Liver (tissue), 9 donors: ENCODE measurements around the gene MSANTD7. TPM values are rescaled to one million over a fixed set of nuclear protein-coding genes. Genes with fewer than 3 reads are reported as not detected.

Experiments
- DNase-seq: peaks from one replicate; pipeline ENCODE4 v3.0.0-alpha.2; 2017; ENCODE audit warnings: low spot score
- H3K27ac ChIP-seq, 2 donors: one replicate each; pipeline ENCODE4 v1.7.0; 2013; ENCODE audit warnings: inconsistent platforms in 2 of 2, low read length in 2 of 2, control low read depth in 1 of 2, low read depth in 1 of 2, mild to moderate bottlenecking in 1 of 2
- H3K27me3 ChIP-seq, 4 donors: one replicate each; pipeline versions ENCODE4 v1.6.1 to v1.7.0; 2013; ENCODE audit warnings: low read length in 3 of 4, inconsistent platforms in 1 of 4, mild to moderate bottlenecking in 1 of 4, moderate library complexity in 1 of 4; ENCODE audit not compliant: control insufficient read depth in 4 of 4, insufficient read depth in 4 of 4
- H3K36me3 ChIP-seq, 4 donors: one replicate each; pipeline versions ENCODE4 v1.6.1 to v1.7.0; 2013; ENCODE audit warnings: low read length in 3 of 4, mild to moderate bottlenecking in 3 of 4, low read depth in 1 of 4, moderate library complexity in 1 of 4; ENCODE audit not compliant: control insufficient read depth in 4 of 4, insufficient read depth in 3 of 4
- H3K4me1 ChIP-seq, 4 donors: one replicate each; pipeline versions ENCODE4 v1.6.1 to v1.7.0; 2013; ENCODE audit warnings: low read length in 3 of 4, mild to moderate bottlenecking in 3 of 4, moderate library complexity in 1 of 4; ENCODE audit not compliant: control insufficient read depth in 4 of 4, insufficient read depth in 4 of 4
- H3K4me3 ChIP-seq, 3 donors: one replicate each; pipeline versions ENCODE4 v1.6.1 to v1.7.0; 2013; ENCODE audit warnings: low read length in 3 of 3, control low read depth in 1 of 3, low read depth in 1 of 3, mild to moderate bottlenecking in 1 of 3
- H3K9ac ChIP-seq, 2 donors: one replicate each; pipeline ENCODE4 v1.7.0; 2013; ENCODE audit warnings: low read length in 2 of 2, mild to moderate bottlenecking in 2 of 2, moderate library complexity in 2 of 2, control low read depth in 1 of 2, low read depth in 1 of 2
- H3K9me3 ChIP-seq, 4 donors: one replicate each; pipeline versions ENCODE4 v1.6.1 to v1.7.0; 2013; ENCODE audit warnings: low read length in 3 of 4; ENCODE audit not compliant: control insufficient read depth in 4 of 4
- ATF3 ChIP-seq: IDR thresholded peaks from 2 replicates; pipeline ENCODE4 v1.6.1; 2016; ENCODE audit warnings: antibody characterized with exemption
- EGR1 ChIP-seq, 2 donors: IDR thresholded peaks; 2 replicates each; pipeline ENCODE4 v1.6.1; 2016 to 2018; ENCODE audit warnings: antibody characterized with exemption in 2 of 2, low read depth in 2 of 2
- FOXA1 ChIP-seq: IDR thresholded peaks from 2 replicates; pipeline ENCODE4 v1.6.1; 2016; ENCODE audit warnings: antibody characterized with exemption
- FOXA2 ChIP-seq: IDR thresholded peaks from 2 replicates; pipeline ENCODE4 v1.6.1; 2016; ENCODE audit warnings: antibody characterized with exemption
- GABPA ChIP-seq, 2 donors: IDR thresholded peaks in 1 of 2; conservative IDR thresholded peaks in 1 of 2; 2 replicates each; pipeline ENCODE4 v1.6.1; 2016; ENCODE audit warnings: antibody characterized with exemption in 2 of 2, mild to moderate bottlenecking in 1 of 2, moderate library complexity in 1 of 2
- HNF4A ChIP-seq, 2 donors: conservative IDR thresholded peaks; 2 replicates each; pipeline ENCODE4 v1.6.1; 2016; ENCODE audit warnings: antibody characterized with exemption in 2 of 2, mild to moderate bottlenecking in 2 of 2
- HNF4G ChIP-seq: IDR thresholded peaks from 2 replicates; pipeline ENCODE4 v1.6.1; 2016; ENCODE audit warnings: antibody characterized with exemption
- JUND ChIP-seq, 2 donors: IDR thresholded peaks; 2 replicates each; pipeline ENCODE4 v1.6.1; 2016; ENCODE audit warnings: antibody characterized with exemption in 2 of 2
- NR2F2 ChIP-seq: IDR thresholded peaks from 2 replicates; pipeline ENCODE4 v1.6.1; 2016; ENCODE audit warnings: antibody characterized with exemption
- RAD21 ChIP-seq, 2 donors: IDR thresholded peaks; 2 replicates each; pipeline ENCODE4 v1.6.1; 2016; ENCODE audit warnings: antibody characterized with exemption in 2 of 2, mild to moderate bottlenecking in 2 of 2
- RXRA ChIP-seq, 2 donors: IDR thresholded peaks; 2 replicates each; pipeline ENCODE4 v1.6.1; 2017 to 2018; ENCODE audit warnings: antibody characterized with exemption in 2 of 2, mild to moderate bottlenecking in 1 of 2
- SP1 ChIP-seq: IDR thresholded peaks from 2 replicates; pipeline ENCODE4 v1.6.1; 2018; ENCODE audit warnings: antibody characterized with exemption, mild to moderate bottlenecking
- YY1 ChIP-seq: IDR thresholded peaks from 2 replicates; pipeline ENCODE4 v1.6.1; 2016; ENCODE audit warnings: antibody characterized with exemption, mild to moderate bottlenecking
- ZBTB33 ChIP-seq: IDR thresholded peaks from 2 replicates; pipeline ENCODE4 v1.6.1; 2016; ENCODE audit warnings: antibody characterized with exemption
- WGBS: extraction: QIAGEN DNeasy Blood & Tissue Kit; methylation state at CpG from one replicate; pipeline ENCODE4 v1.1.7; 2013; 5-methylcytosine and 5-hydroxymethylcytosine counted together
- polyA plus RNA-seq, 2 donors: library from polyadenylated mRNA; stranded (reverse) in 1 of 2; unstranded in 1 of 2; fragments of 200-250 nt in 1 of 2; fragments of >200 nt in 1 of 2; fragmentation: Nextera tagmentation in 1 of 2; extraction: Ambion mirVana in 1 of 2; gene quantifications; one replicate each; pipeline versions ENCODE4 v1.2.1 to v1.2.3, GENCODE V29; 2013 to 2015
- total RNA-seq, 2 donors: library from RNA; depleted of rRNA; stranded (reverse); fragments of >200 nt; gene quantifications; one replicate each; pipeline ENCODE4 v1.2.3, GENCODE V29; 2014
- TF ChIP-seq, protein P1 (sequence below): fragments of 150-350 bp; IDR thresholded peaks from 2 replicates; pipeline ENCODE4 v1.5.1; 2017; ENCODE audit warnings: improper control_type of control experiment, low read depth, low read length; ENCODE audit not compliant: missing input control
- TF ChIP-seq, protein P2 (sequence below): IDR thresholded peaks from 2 replicates; pipeline ENCODE4 v1.6.1; 2016; ENCODE audit warnings: antibody characterized with exemption
- TF ChIP-seq, protein P3 (sequence below): IDR thresholded peaks from 2 replicates; pipeline ENCODE4 v1.6.1; 2016; ENCODE audit warnings: antibody characterized with exemption, mild to moderate bottlenecking
- donor health status: healthy.
- donor health status: healthy.
- donor health status: healthy.
- donor health status: healthy.
- donor health status: healthy.

MSANTD7 gene
- total and polyA plus RNA-seq, 4 donors = 0.82 to 8.5 (median 3.5) TPM

DNA sequence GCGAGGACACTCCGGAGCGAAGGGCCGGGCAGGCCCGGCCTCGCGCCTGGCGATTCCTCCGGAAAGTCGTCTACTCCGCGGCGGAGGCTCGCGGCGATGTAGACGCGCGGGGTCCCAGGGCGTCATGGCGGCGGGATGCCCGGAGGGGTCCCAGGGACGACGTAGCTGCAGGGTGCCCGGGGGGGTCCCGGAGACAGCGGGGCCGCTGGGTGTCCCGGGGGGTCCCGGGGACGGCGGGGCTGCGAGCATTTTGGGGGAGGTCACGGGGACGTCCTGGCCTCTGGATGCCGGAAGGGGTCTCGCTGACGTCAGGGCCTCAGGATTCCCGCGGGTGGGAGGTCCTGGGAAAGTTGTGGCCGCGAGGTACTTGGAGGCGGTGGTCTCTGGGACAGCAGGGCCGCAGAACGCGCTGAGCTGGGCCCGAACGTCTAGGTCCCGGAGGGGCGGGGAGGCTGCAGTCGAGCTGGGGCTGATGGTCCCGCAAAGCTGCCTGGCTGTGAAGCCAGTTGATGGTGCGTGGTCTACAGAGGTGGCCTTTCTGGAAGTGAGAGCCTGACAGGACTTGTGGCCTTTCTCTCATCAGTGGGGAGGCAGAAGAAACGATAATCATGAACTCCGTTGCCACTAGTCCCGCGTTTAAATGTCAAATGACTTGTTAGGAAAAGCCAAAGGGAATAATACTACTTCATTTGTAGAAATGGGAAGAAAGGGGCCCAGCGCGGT is 637 bp downstream of the MSANTD7 start:
- WGBS = under 1% methylated on average over 60 of the region's 60 CpGs

DNA sequence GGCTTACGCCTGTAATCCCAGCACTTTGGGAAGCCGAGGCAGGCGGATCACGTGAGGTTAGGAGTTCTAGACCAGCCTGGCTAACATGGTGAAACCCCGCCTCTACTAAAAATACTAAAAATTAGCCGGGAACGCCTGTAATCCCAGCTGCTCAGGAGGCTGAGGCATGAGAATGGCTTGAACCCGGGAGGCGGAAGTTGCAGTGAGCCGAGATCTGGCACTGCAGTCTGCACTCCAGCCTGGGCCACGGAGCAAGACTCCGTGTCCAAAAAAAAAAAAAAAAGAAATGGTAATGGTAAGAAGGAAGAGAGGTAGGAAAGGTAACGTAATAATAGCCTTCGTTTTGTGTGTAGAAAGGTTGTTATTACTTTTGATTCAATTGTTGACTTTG is 1.2 kb downstream of the MSANTD7 start:
- no peaks in the 10 kb centered on the region for H3K9me3 ChIP-seq
- TF ChIP-seq YY1 = no peak
- TF ChIP-seq, protein P1, sequence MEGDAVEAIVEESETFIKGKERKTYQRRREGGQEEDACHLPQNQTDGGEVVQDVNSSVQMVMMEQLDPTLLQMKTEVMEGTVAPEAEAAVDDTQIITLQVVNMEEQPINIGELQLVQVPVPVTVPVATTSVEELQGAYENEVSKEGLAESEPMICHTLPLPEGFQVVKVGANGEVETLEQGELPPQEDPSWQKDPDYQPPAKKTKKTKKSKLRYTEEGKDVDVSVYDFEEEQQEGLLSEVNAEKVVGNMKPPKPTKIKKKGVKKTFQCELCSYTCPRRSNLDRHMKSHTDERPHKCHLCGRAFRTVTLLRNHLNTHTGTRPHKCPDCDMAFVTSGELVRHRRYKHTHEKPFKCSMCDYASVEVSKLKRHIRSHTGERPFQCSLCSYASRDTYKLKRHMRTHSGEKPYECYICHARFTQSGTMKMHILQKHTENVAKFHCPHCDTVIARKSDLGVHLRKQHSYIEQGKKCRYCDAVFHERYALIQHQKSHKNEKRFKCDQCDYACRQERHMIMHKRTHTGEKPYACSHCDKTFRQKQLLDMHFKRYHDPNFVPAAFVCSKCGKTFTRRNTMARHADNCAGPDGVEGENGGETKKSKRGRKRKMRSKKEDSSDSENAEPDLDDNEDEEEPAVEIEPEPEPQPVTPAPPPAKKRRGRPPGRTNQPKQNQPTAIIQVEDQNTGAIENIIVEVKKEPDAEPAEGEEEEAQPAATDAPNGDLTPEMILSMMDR = no peak
- no peak for TF ChIP-seq GABPA (IDR thresholded peaks at IDR 0.05 in 1 of 2, conservative IDR thresholded peaks at IDR 0.05 in 1 of 2)
- TF ChIP-seq, protein P2, sequence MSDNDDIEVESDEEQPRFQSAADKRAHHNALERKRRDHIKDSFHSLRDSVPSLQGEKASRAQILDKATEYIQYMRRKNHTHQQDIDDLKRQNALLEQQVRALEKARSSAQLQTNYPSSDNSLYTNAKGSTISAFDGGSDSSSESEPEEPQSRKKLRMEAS = no peak
- TF ChIP-seq, protein P3, sequence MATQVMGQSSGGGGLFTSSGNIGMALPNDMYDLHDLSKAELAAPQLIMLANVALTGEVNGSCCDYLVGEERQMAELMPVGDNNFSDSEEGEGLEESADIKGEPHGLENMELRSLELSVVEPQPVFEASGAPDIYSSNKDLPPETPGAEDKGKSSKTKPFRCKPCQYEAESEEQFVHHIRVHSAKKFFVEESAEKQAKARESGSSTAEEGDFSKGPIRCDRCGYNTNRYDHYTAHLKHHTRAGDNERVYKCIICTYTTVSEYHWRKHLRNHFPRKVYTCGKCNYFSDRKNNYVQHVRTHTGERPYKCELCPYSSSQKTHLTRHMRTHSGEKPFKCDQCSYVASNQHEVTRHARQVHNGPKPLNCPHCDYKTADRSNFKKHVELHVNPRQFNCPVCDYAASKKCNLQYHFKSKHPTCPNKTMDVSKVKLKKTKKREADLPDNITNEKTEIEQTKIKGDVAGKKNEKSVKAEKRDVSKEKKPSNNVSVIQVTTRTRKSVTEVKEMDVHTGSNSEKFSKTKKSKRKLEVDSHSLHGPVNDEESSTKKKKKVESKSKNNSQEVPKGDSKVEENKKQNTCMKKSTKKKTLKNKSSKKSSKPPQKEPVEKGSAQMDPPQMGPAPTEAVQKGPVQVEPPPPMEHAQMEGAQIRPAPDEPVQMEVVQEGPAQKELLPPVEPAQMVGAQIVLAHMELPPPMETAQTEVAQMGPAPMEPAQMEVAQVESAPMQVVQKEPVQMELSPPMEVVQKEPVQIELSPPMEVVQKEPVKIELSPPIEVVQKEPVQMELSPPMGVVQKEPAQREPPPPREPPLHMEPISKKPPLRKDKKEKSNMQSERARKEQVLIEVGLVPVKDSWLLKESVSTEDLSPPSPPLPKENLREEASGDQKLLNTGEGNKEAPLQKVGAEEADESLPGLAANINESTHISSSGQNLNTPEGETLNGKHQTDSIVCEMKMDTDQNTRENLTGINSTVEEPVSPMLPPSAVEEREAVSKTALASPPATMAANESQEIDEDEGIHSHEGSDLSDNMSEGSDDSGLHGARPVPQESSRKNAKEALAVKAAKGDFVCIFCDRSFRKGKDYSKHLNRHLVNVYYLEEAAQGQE = no peak
- TF ChIP-seq HNF4A (conservative IDR thresholded peaks at IDR 0.05) = no peak
- TF ChIP-seq RAD21 (IDR thresholded peaks at IDR 0.05) = no peak
- no peak for TF ChIP-seq SP1
- no peak for TF ChIP-seq EGR1 (IDR thresholded peaks at IDR 0.05; ENCODE audit: low read depth in 2 of 2)
- TF ChIP-seq JUND (IDR thresholded peaks at IDR 0.05) = no peak
- no peak for TF ChIP-seq FOXA1
- no peak for TF ChIP-seq ZBTB33
- no peak for TF ChIP-seq HNF4G
- TF ChIP-seq RXRA (IDR thresholded peaks at IDR 0.05) = no peak
- TF ChIP-seq NR2F2 = no peak
- TF ChIP-seq ATF3 = no peak
- no peak for TF ChIP-seq FOXA2
- H3K36me3 ChIP-seq = peaks cover 3 to 28% (median 24%) of the 10 kb centered on the region in 4 donors
- no peaks in the 10 kb centered on the region for H3K27me3 ChIP-seq
- peak overlapping the region; percentile 95 to 98 (median 97) for H3K4me3 ChIP-seq
- peaks cover 0 to 19% (median 9%) of the 10 kb centered on the region in 4 donors for H3K4me1 ChIP-seq
- 13% methylated on average over 14 of the region's 14 CpGs for WGBS
- H3K9ac ChIP-seq = peak overlapping the region; percentile 41 to 76
- peak overlapping the region in 1 of 2 donors; percentile 88 for H3K27ac ChIP-seq
- DNase-seq = no peak

More for the DNA sequence above, 637 bp downstream of the MSANTD7 start:
- no peaks in the 10 kb centered on the region for H3K27me3 ChIP-seq
- H3K4me1 ChIP-seq = peaks cover 0 to 19% (median 9%) of the 10 kb centered on the region in 4 donors
- no peaks in the 10 kb centered on the region for H3K9me3 ChIP-seq
- peak overlapping the region; percentile 95 to 98 (median 97) for H3K4me3 ChIP-seq
- peaks cover 3 to 24% (median 20%) of the 10 kb centered on the region in 4 donors for H3K36me3 ChIP-seq
- H3K9ac ChIP-seq = peak overlapping the region; percentile 41 to 76
- peak; percentile 53 for DNase-seq
- peak overlapping the region; percentile 85 to 88 for H3K27ac ChIP-seq
- TF ChIP-seq GABPA (IDR thresholded peaks at IDR 0.05 in 1 of 2, conservative IDR thresholded peaks at IDR 0.05 in 1 of 2) (no peak), NR2F2 (no peak), HNF4A (conservative IDR thresholded peaks at IDR 0.05) (no peak)
